Measurements from ENCODE around the gene PLPP1. TPM values are rescaled to one million over a fixed set of nuclear protein-coding genes. Genes with fewer than 3 reads are reported as not detected.

PLPP1 gene
- total RNA-seq, 2 donors from 2014 or later: 10.8 to 12.5 TPM

- Mint-ChIP-seq H3K36me3 (peaks cover 0 to 4% of the 10 kb centered on the region in 2 donors), H3K27ac (no peak overlapping the region), H3K9me3 (no peaks in the 10 kb centered on the region)
- ATAC-seq (no peak), DNase-seq (ENCODE audit: low spot score in 2 of 2) (no peak)
These were observed 123.9 kb downstream of the PLPP1 start for GRCh38 chr5:55410845-55411244.

- Mint-ChIP-seq H3K36me3 (peaks cover 0 to 4% of the 10 kb centered on the region in 2 donors), H3K27ac (no peak overlapping the region), H3K9me3 (no peaks in the 10 kb centered on the region)
- ATAC-seq (no peak), DNase-seq (ENCODE audit: low spot score in 2 of 2) (no peak)
These were observed 125.0 kb downstream of the PLPP1 start for GRCh38 chr5:55409775-55410174.

GRCh38 chr5:55407984-55408383 lies 126.8 kb downstream of the PLPP1 start:
- no peak for ATAC-seq
- DNase-seq (ENCODE audit: low spot score in 2 of 2): no peak
- Mint-ChIP-seq H3K27ac (no peak overlapping the region), H3K9me3 (no peaks in the 10 kb centered on the region), H3K36me3 (peaks cover 0 to 4% of the 10 kb centered on the region in 2 donors)

DNA sequence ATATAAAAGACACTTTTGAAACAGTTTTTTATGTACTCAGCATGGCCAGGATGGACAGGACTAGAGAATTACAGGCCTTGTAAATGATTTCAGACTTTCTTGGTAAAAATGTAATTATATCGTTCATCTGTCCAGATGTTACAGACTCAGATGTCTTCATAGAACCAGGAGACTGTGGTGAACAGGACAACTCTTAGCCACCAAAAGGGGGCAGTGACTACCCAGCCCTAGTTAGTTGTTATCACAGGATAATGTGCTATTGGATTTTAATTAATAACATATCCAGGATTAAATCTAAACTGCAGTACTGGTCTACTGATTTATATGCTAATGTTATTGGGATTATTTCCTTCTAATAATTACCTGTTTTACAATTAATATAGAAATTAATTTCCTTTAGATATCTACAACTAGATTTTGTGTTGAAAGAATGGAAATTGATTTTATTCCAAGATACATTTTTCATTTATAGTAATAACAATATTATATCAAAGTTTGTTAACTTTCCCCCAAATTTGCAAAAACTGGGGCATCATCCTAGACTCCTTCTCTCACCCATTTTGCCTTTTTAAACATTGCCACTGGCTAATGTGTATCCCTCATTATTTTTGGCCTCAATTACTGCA lies 127.6 kb downstream of the PLPP1 start:
- DNase-seq (ENCODE audit: low spot score in 2 of 2): no peak
- no peak overlapping the region for H3K27ac Mint-ChIP-seq
- no peaks in the 10 kb centered on the region for H3K9me3 Mint-ChIP-seq
- H3K36me3 Mint-ChIP-seq: peaks cover 0 to 4% of the 10 kb centered on the region in 2 donors
- ATAC-seq: no peak

DNA sequence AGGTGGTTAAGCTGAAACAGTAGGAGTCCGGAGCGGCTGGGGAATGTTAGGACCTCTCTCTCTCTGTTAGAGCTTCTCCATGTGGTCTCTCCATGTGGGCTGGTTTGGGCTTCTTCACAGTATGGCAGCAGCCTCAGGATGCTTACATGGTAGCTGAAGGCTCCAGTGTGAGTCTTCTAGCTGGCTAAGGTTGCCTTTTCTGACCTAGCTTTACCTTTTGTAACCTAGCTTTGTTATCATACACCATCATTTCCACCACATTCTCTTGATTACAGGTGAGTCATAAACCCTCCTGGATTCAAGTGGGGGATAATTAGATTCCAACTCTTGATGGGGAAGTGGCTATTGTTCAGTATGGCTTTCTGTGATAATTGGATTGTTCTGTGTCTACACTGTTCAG lies 128.5 kb downstream of the PLPP1 start:
- Mint-ChIP-seq H3K9me3 (no peaks in the 10 kb centered on the region), H3K36me3 (peaks cover 0 to 4% of the 10 kb centered on the region in 2 donors), H3K27ac (no peak overlapping the region)
- no peak for DNase-seq (ENCODE audit: low spot score in 2 of 2)
- ATAC-seq: no peak

GRCh38 chr5:55402199-55402598 lies 132.6 kb downstream of the PLPP1 start:
- Mint-ChIP-seq H3K36me3 (no peaks in the 10 kb centered on the region), H3K27ac (peak overlapping the region in 1 of 2 donors; percentile 40), H3K9me3 (no peaks in the 10 kb centered on the region)
- ATAC-seq (no peak), DNase-seq (ENCODE audit: low spot score in 2 of 2) (no peak)

GRCh38 chr5:55393501-55394175 lies 141.1 kb downstream of the PLPP1 start:
- ATAC-seq (no peak), DNase-seq (ENCODE audit: low spot score in 2 of 2) (no peak)
- H3K36me3 Mint-ChIP-seq: peaks cover 25 to 49% of the 10 kb centered on the region in 2 donors
- H3K9me3 Mint-ChIP-seq: no peaks in the 10 kb centered on the region
- no peak overlapping the region for H3K27ac Mint-ChIP-seq

- ATAC-seq (no peak), DNase-seq (ENCODE audit: low spot score in 2 of 2) (no peak)
- Mint-ChIP-seq H3K36me3 (peaks cover 25 to 51% of the 10 kb centered on the region in 2 donors), H3K9me3 (no peaks in the 10 kb centered on the region), H3K27ac (no peak overlapping the region)
These were observed 142.1 kb downstream of the PLPP1 start for GRCh38 chr5:55392669-55393068.

GRCh38 chr5:55391707-55392106 lies 143.1 kb downstream of the PLPP1 start:
- H3K36me3 Mint-ChIP-seq: peaks cover 25 to 51% of the 10 kb centered on the region in 2 donors
- H3K27ac Mint-ChIP-seq: no peak overlapping the region
- H3K9me3 Mint-ChIP-seq: no peaks in the 10 kb centered on the region
- DNase-seq (ENCODE audit: low spot score in 2 of 2): no peak
- no peak for ATAC-seq

DNA sequence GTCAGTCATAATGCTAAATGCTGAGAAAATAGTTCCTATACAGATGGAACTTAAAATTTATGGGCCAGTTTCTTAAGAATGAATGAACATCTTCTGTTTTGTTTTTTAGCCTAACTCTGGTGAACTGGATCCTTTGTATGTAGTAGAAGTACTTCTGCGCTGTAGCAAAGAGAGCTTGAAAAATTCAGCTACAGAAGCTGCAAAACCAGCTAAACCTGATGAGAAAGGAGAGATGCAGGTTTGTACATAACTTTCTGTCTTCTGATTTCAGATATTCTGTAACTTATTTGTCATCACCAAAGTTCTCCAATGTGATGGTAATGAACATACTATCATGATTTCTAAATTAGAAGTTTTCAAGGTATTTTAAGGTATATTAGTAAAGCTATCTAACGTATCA lies 146.9 kb downstream of the PLPP1 start:
- peaks cover 0 to 5% of the 10 kb centered on the region in 2 donors for H3K9me3 Mint-ChIP-seq
- peaks cover 29 to 73% of the 10 kb centered on the region in 2 donors for H3K36me3 Mint-ChIP-seq
- no peak overlapping the region for H3K27ac Mint-ChIP-seq
- no peak for DNase-seq (ENCODE audit: low spot score in 2 of 2)
- no peak for ATAC-seq

DNA sequence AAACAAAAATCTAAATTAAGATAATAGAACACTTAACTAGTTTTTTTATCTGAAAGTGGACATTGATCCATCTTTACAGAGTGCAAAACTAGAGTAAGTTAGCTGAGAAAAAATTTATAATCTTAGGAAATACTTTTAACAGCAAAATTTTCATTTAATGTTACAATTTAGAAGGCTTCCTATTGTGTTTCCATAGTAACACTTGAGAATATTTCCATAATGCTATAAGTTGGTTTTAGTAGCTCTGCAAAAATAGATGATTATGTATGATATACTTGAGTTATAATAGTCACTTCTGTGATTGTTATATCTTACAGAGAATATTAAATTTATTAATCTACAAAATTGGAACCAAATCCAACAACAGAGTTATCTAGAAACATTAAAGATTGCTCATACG lies 148.4 kb downstream of the PLPP1 start:
- H3K27ac Mint-ChIP-seq: no peak overlapping the region

GRCh38 chr5:55385846-55386245 lies 148.9 kb downstream of the PLPP1 start:
- DNase-seq (ENCODE audit: low spot score in 2 of 2) (no peak), ATAC-seq (no peak)
- Mint-ChIP-seq H3K9me3 (peaks cover 0 to 9% of the 10 kb centered on the region in 2 donors), H3K36me3 (peaks cover 32 to 70% of the 10 kb centered on the region in 2 donors), H3K27ac (peak overlapping the region in 1 of 2 donors; percentile 61)

More for the DNA sequence above, 148.4 kb downstream of the PLPP1 start:
- H3K9me3 Mint-ChIP-seq: peaks cover 0 to 5% of the 10 kb centered on the region in 2 donors
- ATAC-seq: no peak
- peaks cover 27 to 70% of the 10 kb centered on the region in 2 donors for H3K36me3 Mint-ChIP-seq
- DNase-seq (ENCODE audit: low spot score in 2 of 2): no peak

GRCh38 chr5:55385227-55385626 lies 149.5 kb downstream of the PLPP1 start:
- ATAC-seq: no peak
- Mint-ChIP-seq H3K9me3 (peaks cover 0 to 10% of the 10 kb centered on the region in 2 donors), H3K36me3 (peaks cover 34 to 71% of the 10 kb centered on the region in 2 donors), H3K27ac (no peak overlapping the region)
- no peak for DNase-seq (ENCODE audit: low spot score in 2 of 2)

DNA sequence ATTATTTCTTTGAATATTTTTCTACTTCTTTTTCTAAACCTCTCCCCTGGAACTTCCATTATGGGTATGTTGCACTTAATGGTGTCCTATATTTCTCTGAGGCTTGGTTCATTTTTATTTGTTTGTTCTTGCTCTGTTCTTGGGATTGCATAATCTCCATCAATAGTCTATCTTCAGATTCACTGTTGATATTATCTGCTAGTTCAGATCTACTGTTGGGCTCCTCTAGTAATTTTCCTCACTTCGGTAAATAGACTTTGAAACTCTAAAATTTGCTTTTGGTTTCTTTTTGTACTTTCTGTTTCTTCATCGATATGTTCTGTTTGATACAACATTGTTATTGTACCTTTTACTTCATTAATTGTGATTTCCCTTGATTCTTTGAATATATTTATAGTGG lies 150.7 kb downstream of the PLPP1 start:
- Mint-ChIP-seq H3K9me3 (peaks cover 0 to 10% of the 10 kb centered on the region in 2 donors), H3K27ac (peak overlapping the region in 1 of 2 donors; percentile 30), H3K36me3 (peaks cover 41 to 70% of the 10 kb centered on the region in 2 donors)
- ATAC-seq: no peak
- no peak for DNase-seq (ENCODE audit: low spot score in 2 of 2)

GRCh38 chr5:55383254-55383653 lies 151.5 kb downstream of the PLPP1 start:
- ATAC-seq (no peak), DNase-seq (ENCODE audit: low spot score in 2 of 2) (no peak)
- Mint-ChIP-seq H3K9me3 (peaks cover 0 to 10% of the 10 kb centered on the region in 2 donors), H3K36me3 (peaks cover 41 to 69% of the 10 kb centered on the region in 2 donors), H3K27ac (no peak overlapping the region)

DNA sequence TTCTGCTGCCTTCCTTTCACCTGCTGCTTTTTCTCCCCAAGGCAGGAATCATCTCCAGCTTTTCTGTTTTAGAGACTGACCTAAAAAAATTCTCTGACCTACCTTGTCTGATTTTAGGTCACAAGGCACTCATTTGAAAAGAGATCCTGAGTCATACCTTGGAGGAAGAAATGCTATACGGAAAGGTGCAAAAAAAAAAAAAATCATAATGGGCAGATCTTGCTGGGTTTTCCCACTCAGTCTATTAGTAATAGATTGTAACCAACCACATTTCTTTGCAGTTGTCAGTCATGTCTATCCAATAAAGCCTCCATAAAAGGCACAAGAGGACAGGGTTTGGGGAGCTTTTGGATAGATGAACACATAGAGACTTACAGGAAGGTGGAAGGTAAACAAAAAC lies 157.0 kb downstream of the PLPP1 start:
- H3K36me3 Mint-ChIP-seq: peaks cover 53 to 68% of the 10 kb centered on the region in 2 donors
- no peak overlapping the region for H3K27ac Mint-ChIP-seq
- DNase-seq (ENCODE audit: low spot score in 2 of 2): no peak
- ATAC-seq: peak in 1 of 2 donors; percentile 35
- H3K9me3 Mint-ChIP-seq: peaks cover 5 to 11% of the 10 kb centered on the region in 2 donors
